K562 (cell line): ENCODE measurements around the gene FAAP100. TPM values are rescaled to one million over a fixed set of nuclear protein-coding genes. Genes with fewer than 3 reads are reported as not detected.

ENCODE experiments used
- ATAC-seq: fragments of 200-7000 bp; cut with Tn5 transposase; 3 replicates; pipeline ENCODE4 v1.9.1; 2020; ENCODE audit warnings: moderate library complexity
- BruUV-seq: library from RNA; stranded (reverse); fragments of 400-500 nt; replicated peaks from 2 replicates; lab custom pipeline; 2021; lab: Mats Ljungman, UMichigan
- CTCF ChIA-PET: fragments of 300-600 bp; formaldehyde crosslinking; extraction: SDS; loops from one replicate; lab custom pipeline; 2021; ENCODE audit warnings: low intra/inter-chr PET ratio; lab: Yijun Ruan, JAX
- POLR2A ChIA-PET: fragments of 300-600, 350-650 bp; sonication (Branson Sonifier 250); formaldehyde crosslinking; extraction: SDS; loops from one replicate; lab custom pipeline; 2021; ENCODE audit warnings: antibody characterized with exemption, inconsistent platforms; lab: Yijun Ruan, JAX
- DNase-seq, 4 experiments: peaks; one replicate each; pipeline versions ENCODE4 v3.0.0 to v3.0.0-alpha.2; 2011 to 2018; ENCODE audit warnings: low spot score in 3 of 4, mixed read lengths in 3 of 4; ENCODE audit errors: extremely low read depth in 1 of 4
- FAIRE-seq: peaks from 2 replicates; lab custom pipeline; 2011; peaks lifted over from hg19 to GRCh38; lab: Jason Lieb, UNC
- H2AFZ ChIP-seq: 2 replicates; pipeline ENCODE4 v1.6.0; 2011; ENCODE audit warnings: low read depth, low read length, control low read depth, inconsistent platforms
- H3K27ac ChIP-seq: fragments of 200-600 bp; 3 replicates; pipeline ENCODE4 v1.8.0; 2011; ENCODE audit warnings: low read depth, mild to moderate bottlenecking, control low read depth, inconsistent platforms, low read length, moderate library complexity, mixed read lengths; ENCODE audit errors: extremely low read depth
- H3K27me3 ChIP-seq, 2 experiments: fragments of 300-600 bp in 1 of 2; 2 replicates in 1 of 2; 3 replicates in 1 of 2; pipeline versions ENCODE4 v1.6.0 to v1.8.0; 2011; ENCODE audit warnings: inconsistent platforms in 2 of 2, low read length in 2 of 2, mild to moderate bottlenecking in 1 of 2, mixed read lengths in 1 of 2, moderate library complexity in 1 of 2; ENCODE audit not compliant: control insufficient read depth in 2 of 2, insufficient read depth in 2 of 2
- H3K36me3 ChIP-seq: fragments of 300-600 bp; 3 replicates; pipeline ENCODE4 v1.8.0; 2011; ENCODE audit warnings: mild to moderate bottlenecking, low read length, inconsistent platforms; ENCODE audit not compliant: control insufficient read depth, insufficient read depth
- H3K4me1 ChIP-seq, 2 experiments: fragments of 200-600 bp in 1 of 2; replicated peaks in 1 of 2; 2 replicates in 1 of 2; 3 replicates in 1 of 2; pipeline versions ENCODE4 v1.5.1 to v1.8.0; 2011; ENCODE audit warnings: inconsistent platforms in 2 of 2, low read length in 2 of 2, mild to moderate bottlenecking in 1 of 2, mixed read lengths in 1 of 2, moderate library complexity in 1 of 2; ENCODE audit not compliant: control insufficient read depth in 2 of 2, insufficient read depth in 2 of 2
- H3K4me2 ChIP-seq: 2 replicates; pipeline ENCODE4 v1.6.1; 2011; ENCODE audit warnings: low read length, control low read depth, inconsistent platforms, mixed read lengths; ENCODE audit not compliant: insufficient read depth
- H3K4me3 ChIP-seq: fragments of 200-600 bp; sonication (generic), shearing (Covaris generic); 2 replicates; pipeline ENCODE4 v1.5.1; 2016; ENCODE audit warnings: control low read depth, inconsistent platforms
- H3K79me2 ChIP-seq: fragments of 200-600 bp; 3 replicates; pipeline ENCODE4 v1.8.0; 2011; ENCODE audit warnings: low read length, inconsistent platforms; ENCODE audit not compliant: control insufficient read depth, insufficient read depth
- H3K9ac ChIP-seq, 2 experiments: 2 replicates each; pipeline versions ENCODE4 v1.6.0 to v1.6.1; 2011; ENCODE audit warnings: low read depth in 2 of 2, low read length in 2 of 2, control low read depth in 1 of 2, inconsistent platforms in 1 of 2, mild to moderate bottlenecking in 1 of 2, mixed read lengths in 1 of 2; ENCODE audit not compliant: insufficient read depth in 1 of 2
- H3K9me1 ChIP-seq: one replicate; pipeline ENCODE4 v1.6.0; 2011; ENCODE audit warnings: inconsistent platforms, mild to moderate bottlenecking, low read length, moderate library complexity; ENCODE audit not compliant: control insufficient read depth, insufficient read depth
- H3K9me3 ChIP-seq: replicated peaks from 2 replicates; pipeline ENCODE4 v1.5.1; 2011; ENCODE audit warnings: low read depth, low read length, inconsistent platforms; ENCODE audit not compliant: control insufficient read depth, insufficient read depth
- H4K20me1 ChIP-seq: replicated peaks from 2 replicates; pipeline ENCODE4 v1.6.1; 2011; ENCODE audit warnings: low read length, inconsistent platforms, mixed read lengths; ENCODE audit not compliant: control insufficient read depth, insufficient read depth
- CCAR2 ChIP-seq: fragments of 200-400 bp; formaldehyde crosslinking; IDR thresholded peaks from 2 replicates; pipeline ENCODE4 v1.6.1; 2017; ENCODE audit warnings: mild to moderate bottlenecking, low read depth, low read length
- GABPB1 ChIP-seq: sonication (generic); formaldehyde crosslinking; IDR thresholded peaks from 2 replicates; pipeline ENCODE4 v1.8.0; 2022; ENCODE audit warnings: mild to moderate bottlenecking, missing genetic modification reagents
- HDAC3 ChIP-seq: fragments of 450-650 bp; IDR thresholded peaks from 2 replicates; pipeline ENCODE4 v1.6.1; 2018; ENCODE audit warnings: borderline replicate concordance, mild to moderate bottlenecking, moderate library complexity; ENCODE audit not compliant: partially characterized antibody
- HNRNPUL1 ChIP-seq: fragments of 200-400 bp; formaldehyde crosslinking; IDR thresholded peaks from 2 replicates; pipeline ENCODE4 v1.6.1; 2017; ENCODE audit warnings: low read length
- NCOA6 ChIP-seq: fragments of 450-650 bp; IDR thresholded peaks from 2 replicates; pipeline ENCODE4 v1.6.1; 2017; ENCODE audit warnings: mild to moderate bottlenecking
- PTTG1 ChIP-seq: fragments of 450-650 bp; IDR thresholded peaks from 2 replicates; pipeline ENCODE4 v1.6.1; 2016; ENCODE audit warnings: low read depth, mild to moderate bottlenecking, missing genetic modification characterization, missing compliant biosample characterization
- RBM22 ChIP-seq: fragments of 200-400 bp; formaldehyde crosslinking; IDR thresholded peaks from 2 replicates; pipeline ENCODE4 v1.6.1; 2018; ENCODE audit warnings: low read length, low read depth; ENCODE audit not compliant: poor library complexity, severe bottlenecking
- SAP30 ChIP-seq: fragments of 200-600 bp; sonication (generic); IDR thresholded peaks from 2 replicates; pipeline ENCODE4 v1.6.1; 2012; ENCODE audit warnings: borderline replicate concordance, low read depth, mild to moderate bottlenecking, moderate library complexity, low read length, control low read depth, inconsistent platforms; ENCODE audit not compliant: insufficient read depth, poor library complexity, severe bottlenecking
- SOX6 ChIP-seq: fragments of 450-650 bp; IDR thresholded peaks from 2 replicates; pipeline ENCODE4 v1.6.1; 2014; ENCODE audit warnings: mild to moderate bottlenecking
- ZNF311 ChIP-seq: fragments of 250-450 bp; sonication (Bioruptor Pico); IDR thresholded peaks from 2 replicates; pipeline ENCODE4 v1.4.0; 2020; ENCODE audit warnings: mild to moderate bottlenecking, moderate library complexity
- ZNF707 ChIP-seq: fragments of 250-450 bp; sonication (Bioruptor Pico); conservative IDR thresholded peaks from 2 replicates; pipeline ENCODE4 v1.8.0; 2022; ENCODE audit warnings: inconsistent platforms, mild to moderate bottlenecking, moderate library complexity
- WGBS: fragments of 100-300 bp; shearing (Covaris generic); methylation state at CpG from one replicate; pipeline ENCODE4 v1.1.6; 2016; ENCODE audit warnings: low coverage, mixed read lengths; ENCODE audit not compliant: insufficient coverage; ENCODE audit errors: missing lambda C conversion rate; 5-methylcytosine and 5-hydroxymethylcytosine counted together
- in situ Hi-C: fragments of 300-500 bp; cut with MboI; formaldehyde crosslinking; loops from 4 replicates; pipeline ENCODE4 v1.15.0; 2018; ENCODE audit warnings: inconsistent platforms, mixed read lengths
- intact Hi-C: fragments of 100-400 bp; cut with micrococcal nuclease; formaldehyde crosslinking; loops from 2 replicates; pipeline ENCODE4 v1.14.2; 2022
- polyA plus RNA-seq, 8 experiments: library from polyadenylated mRNA; depleted of rRNA in 4 of 8; stranded (reverse) in 5 of 8; unstranded in 3 of 8; fragments of >200 nt; fragmentation: Nextera tagmentation in 2 of 8; fragmentation: Illumina TruSeq in 1 of 8; extraction: Ambion mirVana in 2 of 8; extraction: Trizol in 1 of 8; gene quantifications; 2 replicates each; pipeline versions ENCODE4 v1.2.1 to v1.2.3, GENCODE V29; 2011 to 2014; ENCODE audit warnings: inconsistent platforms in 1 of 8, missing spikeins in 1 of 8
- total RNA-seq, 7 experiments: library from RNA; depleted of rRNA in 6 of 7; stranded (reverse); fragments of >200 nt in 6 of 7; fragmentation: Illumina TruSeq in 2 of 7; extraction: Trizol in 2 of 7; gene quantifications; 2 replicates each; pipeline versions ENCODE4 v1.2.1 to v1.2.3, GENCODE V29; 2011 to 2021; ENCODE audit warnings: low replicate concordance in 1 of 7
- TF ChIP-seq, protein P1 (sequence below): sonication (generic); formaldehyde crosslinking; IDR thresholded peaks from 2 replicates; pipeline ENCODE4 v1.8.0; 2022; ENCODE audit warnings: mild to moderate bottlenecking, missing genetic modification reagents, borderline replicate concordance
- TF ChIP-seq, protein P2 (sequence below): fragments of 450-650 bp; IDR thresholded peaks from 2 replicates; pipeline ENCODE4 v1.6.1; 2017; ENCODE audit warnings: mild to moderate bottlenecking, moderate library complexity
- TF ChIP-seq, protein P3 (sequence below): fragments of 450-650 bp; formaldehyde crosslinking; IDR thresholded peaks from 2 replicates; pipeline ENCODE4 v1.4.0; 2020; ENCODE audit warnings: mild to moderate bottlenecking
- TF ChIP-seq, protein P4 (sequence below): fragments of 450-650 bp; conservative IDR thresholded peaks from 2 replicates; pipeline ENCODE4 v1.6.1; 2016; ENCODE audit warnings: missing genetic modification characterization, low read depth, mild to moderate bottlenecking, control low read depth, missing compliant biosample characterization

The FAAP100 gene
- total and polyA plus RNA-seq, 9 of the 15 experiments (the other 6 are each of a cell fraction or from before 2014, with no cell fraction given): 0.31 to 51.2 (median 12.6) TPM

DNA sequence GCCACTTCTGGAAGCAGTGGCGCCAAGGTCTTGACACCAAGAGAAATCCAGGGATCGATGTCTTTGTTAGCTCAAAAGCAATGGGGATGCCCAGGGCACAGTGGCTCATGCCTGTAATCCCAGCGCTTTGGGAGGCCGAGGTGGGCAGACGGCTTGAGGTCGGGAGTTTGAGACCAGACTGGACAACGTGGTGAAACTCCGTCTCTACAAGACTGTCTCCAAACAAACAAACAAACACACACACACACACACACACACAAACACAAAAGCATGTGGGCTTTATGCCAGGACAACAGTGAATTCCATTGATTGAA is 22.4 kb upstream of the FAAP100 start:
- DNase-seq (no peak), FAIRE-seq (no peak), ATAC-seq (no peak)
- Histone ChIP-seq H3K9me3 (no peaks in the 10 kb centered on the region), H3K27me3 (no peaks in the 10 kb centered on the region), H3K4me1 (peaks cover 0 to 9% of the 10 kb centered on the region in 2 experiments; a peak in 3 of 5 replicates), H3K27ac (no peak overlapping the region), H3K9ac (no peak overlapping the region), H3K79me2 (peaks cover 2% of the 10 kb centered on the region; the same call in 1 of the 3 replicates), H4K20me1 (peaks cover 3% of the 10 kb centered on the region; the same call in 1 of the 2 replicates), H2AFZ (no peak overlapping the region), H3K4me3 (no peak overlapping the region), H3K36me3 (peaks cover 94% of the 10 kb centered on the region), H3K4me2 (no peak overlapping the region), H3K9me1 (no peaks in the 10 kb centered on the region)
- TF ChIP-seq ZNF707 (no peak), GABPB1 (CRISPR knock-in tag) (no peak), SAP30 (no peak), HDAC3 (no peak), CCAR2 (no peak), PTTG1 (tag) (no peak), RBM22 (no peak), NCOA6 (no peak), ZNF311 (CRISPR knock-in tag) (no peak), HNRNPUL1 (no peak), SOX6 (no peak)
- TF ChIP-seq, protein P1, sequence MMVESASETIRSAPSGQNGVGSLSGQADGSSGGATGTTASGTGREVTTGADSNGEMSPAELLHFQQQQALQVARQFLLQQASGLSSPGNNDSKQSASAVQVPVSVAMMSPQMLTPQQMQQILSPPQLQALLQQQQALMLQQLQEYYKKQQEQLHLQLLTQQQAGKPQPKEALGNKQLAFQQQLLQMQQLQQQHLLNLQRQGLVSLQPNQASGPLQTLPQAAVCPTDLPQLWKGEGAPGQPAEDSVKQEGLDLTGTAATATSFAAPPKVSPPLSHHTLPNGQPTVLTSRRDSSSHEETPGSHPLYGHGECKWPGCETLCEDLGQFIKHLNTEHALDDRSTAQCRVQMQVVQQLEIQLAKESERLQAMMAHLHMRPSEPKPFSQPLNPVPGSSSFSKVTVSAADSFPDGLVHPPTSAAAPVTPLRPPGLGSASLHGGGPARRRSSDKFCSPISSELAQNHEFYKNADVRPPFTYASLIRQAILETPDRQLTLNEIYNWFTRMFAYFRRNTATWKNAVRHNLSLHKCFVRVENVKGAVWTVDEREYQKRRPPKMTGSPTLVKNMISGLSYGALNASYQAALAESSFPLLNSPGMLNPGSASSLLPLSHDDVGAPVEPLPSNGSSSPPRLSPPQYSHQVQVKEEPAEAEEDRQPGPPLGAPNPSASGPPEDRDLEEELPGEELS (CRISPR knock-in tag): no peak
- TF ChIP-seq, protein P2, sequence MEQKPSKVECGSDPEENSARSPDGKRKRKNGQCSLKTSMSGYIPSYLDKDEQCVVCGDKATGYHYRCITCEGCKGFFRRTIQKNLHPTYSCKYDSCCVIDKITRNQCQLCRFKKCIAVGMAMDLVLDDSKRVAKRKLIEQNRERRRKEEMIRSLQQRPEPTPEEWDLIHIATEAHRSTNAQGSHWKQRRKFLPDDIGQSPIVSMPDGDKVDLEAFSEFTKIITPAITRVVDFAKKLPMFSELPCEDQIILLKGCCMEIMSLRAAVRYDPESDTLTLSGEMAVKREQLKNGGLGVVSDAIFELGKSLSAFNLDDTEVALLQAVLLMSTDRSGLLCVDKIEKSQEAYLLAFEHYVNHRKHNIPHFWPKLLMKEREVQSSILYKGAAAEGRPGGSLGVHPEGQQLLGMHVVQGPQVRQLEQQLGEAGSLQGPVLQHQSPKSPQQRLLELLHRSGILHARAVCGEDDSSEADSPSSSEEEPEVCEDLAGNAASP: no peak
- TF ChIP-seq, protein P3, sequence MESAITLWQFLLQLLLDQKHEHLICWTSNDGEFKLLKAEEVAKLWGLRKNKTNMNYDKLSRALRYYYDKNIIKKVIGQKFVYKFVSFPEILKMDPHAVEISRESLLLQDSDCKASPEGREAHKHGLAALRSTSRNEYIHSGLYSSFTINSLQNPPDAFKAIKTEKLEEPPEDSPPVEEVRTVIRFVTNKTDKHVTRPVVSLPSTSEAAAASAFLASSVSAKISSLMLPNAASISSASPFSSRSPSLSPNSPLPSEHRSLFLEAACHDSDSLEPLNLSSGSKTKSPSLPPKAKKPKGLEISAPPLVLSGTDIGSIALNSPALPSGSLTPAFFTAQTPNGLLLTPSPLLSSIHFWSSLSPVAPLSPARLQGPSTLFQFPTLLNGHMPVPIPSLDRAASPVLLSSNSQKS: no peak
- TF ChIP-seq, protein P4, sequence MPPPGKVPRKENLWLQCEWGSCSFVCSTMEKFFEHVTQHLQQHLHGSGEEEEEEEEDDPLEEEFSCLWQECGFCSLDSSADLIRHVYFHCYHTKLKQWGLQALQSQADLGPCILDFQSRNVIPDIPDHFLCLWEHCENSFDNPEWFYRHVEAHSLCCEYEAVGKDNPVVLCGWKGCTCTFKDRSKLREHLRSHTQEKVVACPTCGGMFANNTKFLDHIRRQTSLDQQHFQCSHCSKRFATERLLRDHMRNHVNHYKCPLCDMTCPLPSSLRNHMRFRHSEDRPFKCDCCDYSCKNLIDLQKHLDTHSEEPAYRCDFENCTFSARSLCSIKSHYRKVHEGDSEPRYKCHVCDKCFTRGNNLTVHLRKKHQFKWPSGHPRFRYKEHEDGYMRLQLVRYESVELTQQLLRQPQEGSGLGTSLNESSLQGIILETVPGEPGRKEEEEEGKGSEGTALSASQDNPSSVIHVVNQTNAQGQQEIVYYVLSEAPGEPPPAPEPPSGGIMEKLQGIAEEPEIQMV (tag): no peak
- in situ Hi-C loops (no loop called here), intact Hi-C loops (no loop called here)
- WGBS: 91% methylated on average over 8 of the region's 8 CpGs
- no TSS peak for BruUV-seq
- CTCF ChIA-PET: no interaction called here
- POLR2A ChIA-PET: no interaction called here
